Right lobe of liver (tissue), 4 donors: ENCODE data around the gene OXTR.

ENCODE experiments used
- CTCF ChIP-seq, 4 donors: fragments of 200-600 bp in 3 of 4; fragments of 450-650 bp in 1 of 4; IDR thresholded peaks; one replicate each; pipeline versions ENCODE4 v1.5.1 to v1.8.0; 2016 to 2022; ENCODE audit warnings: antibody characterized with exemption in 4 of 4, mild to moderate bottlenecking in 2 of 4
- POLR2A ChIP-seq: fragments of 450-650 bp; IDR thresholded peaks from one replicate; pipeline ENCODE4 v1.6.1; 2017; ENCODE audit warnings: antibody characterized with exemption, mild to moderate bottlenecking
- donor health status: DM: no; HTN: no; CAD: no.
- donor health status: DM: no; HTN: no; CAD: no.
- donor health status: DM: no; HTN: yes; CAD: no.

GRCh38 chr3:8817486-8817885, 48.1 kb upstream of the OXTR start:
- no peak for TF ChIP-seq POLR2A
- TF ChIP-seq CTCF (IDR thresholded peaks at IDR 0.05) = no peak
